ENCODE measurements around the gene HLCS. TPM values are rescaled to one million over a fixed set of nuclear protein-coding genes. Genes with fewer than 3 reads are reported as not detected.

Gene HLCS
- total RNA-seq, 2 donors from 2014 or later, result 40.9 to 41.8 TPM

DNA sequence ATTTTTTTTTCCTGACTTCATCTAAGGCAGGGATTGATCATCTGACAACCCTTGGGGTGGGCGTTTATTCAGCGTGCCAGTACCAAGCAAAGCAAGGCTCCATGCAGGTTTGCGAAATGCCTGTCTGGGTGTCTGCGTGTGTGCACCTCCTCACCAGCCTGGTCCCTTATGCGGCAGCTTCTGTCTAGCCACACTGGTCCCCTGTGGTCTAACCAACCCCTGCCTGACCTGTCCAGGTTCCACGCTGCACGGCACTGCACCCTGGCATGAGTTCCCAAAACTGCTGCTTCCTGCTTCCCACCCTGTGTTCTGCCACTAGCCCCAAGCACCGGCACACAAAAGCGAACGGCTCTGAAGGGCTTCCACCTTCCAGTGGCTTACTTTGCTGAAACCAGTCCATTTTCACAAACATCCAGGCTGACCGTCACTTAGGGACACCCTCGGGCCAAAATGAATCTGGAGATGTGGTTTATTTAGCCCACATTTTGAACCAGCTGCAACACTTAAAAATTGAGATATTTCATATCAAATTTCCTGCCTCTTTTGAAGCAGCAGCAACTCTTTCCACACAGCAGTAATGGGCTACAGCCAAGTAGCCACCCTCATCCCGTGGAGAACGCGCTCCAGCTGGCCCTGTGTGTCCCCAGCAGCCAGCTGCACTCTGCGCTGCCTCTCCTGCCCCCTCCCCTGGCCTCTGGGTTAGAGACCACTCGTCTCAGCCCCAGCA, 55.7 kb downstream of the HLCS start:
- WGBS, result 74% methylated on average over 17 of the region's 17 CpGs
- Histone ChIP-seq H3K36me3 (no peaks in the 10 kb centered on the region), H3K27me3 (replicated peaks; ENCODE audit: insufficient read depth) (no peaks in the 10 kb centered on the region), H3K27ac (no peak overlapping the region), H3K9me3 (no peaks in the 10 kb centered on the region), H3K4me3 (no peak overlapping the region), H3K4me1 (replicated peaks) (no peaks in the 10 kb centered on the region)
- TF ChIP-seq POLR2A (IDR thresholded peaks at IDR 0.05), result no peak
- no peak for TF ChIP-seq POLR2AphosphoS5 (IDR thresholded peaks at IDR 0.05)
- TF ChIP-seq, protein P1, sequence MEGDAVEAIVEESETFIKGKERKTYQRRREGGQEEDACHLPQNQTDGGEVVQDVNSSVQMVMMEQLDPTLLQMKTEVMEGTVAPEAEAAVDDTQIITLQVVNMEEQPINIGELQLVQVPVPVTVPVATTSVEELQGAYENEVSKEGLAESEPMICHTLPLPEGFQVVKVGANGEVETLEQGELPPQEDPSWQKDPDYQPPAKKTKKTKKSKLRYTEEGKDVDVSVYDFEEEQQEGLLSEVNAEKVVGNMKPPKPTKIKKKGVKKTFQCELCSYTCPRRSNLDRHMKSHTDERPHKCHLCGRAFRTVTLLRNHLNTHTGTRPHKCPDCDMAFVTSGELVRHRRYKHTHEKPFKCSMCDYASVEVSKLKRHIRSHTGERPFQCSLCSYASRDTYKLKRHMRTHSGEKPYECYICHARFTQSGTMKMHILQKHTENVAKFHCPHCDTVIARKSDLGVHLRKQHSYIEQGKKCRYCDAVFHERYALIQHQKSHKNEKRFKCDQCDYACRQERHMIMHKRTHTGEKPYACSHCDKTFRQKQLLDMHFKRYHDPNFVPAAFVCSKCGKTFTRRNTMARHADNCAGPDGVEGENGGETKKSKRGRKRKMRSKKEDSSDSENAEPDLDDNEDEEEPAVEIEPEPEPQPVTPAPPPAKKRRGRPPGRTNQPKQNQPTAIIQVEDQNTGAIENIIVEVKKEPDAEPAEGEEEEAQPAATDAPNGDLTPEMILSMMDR (IDR thresholded peaks at IDR 0.05), result no peak
- no peak for DNase-seq (ENCODE audit: low spot score)
- intact Hi-C loops (cut with DNase I), result no loop called here

DNA sequence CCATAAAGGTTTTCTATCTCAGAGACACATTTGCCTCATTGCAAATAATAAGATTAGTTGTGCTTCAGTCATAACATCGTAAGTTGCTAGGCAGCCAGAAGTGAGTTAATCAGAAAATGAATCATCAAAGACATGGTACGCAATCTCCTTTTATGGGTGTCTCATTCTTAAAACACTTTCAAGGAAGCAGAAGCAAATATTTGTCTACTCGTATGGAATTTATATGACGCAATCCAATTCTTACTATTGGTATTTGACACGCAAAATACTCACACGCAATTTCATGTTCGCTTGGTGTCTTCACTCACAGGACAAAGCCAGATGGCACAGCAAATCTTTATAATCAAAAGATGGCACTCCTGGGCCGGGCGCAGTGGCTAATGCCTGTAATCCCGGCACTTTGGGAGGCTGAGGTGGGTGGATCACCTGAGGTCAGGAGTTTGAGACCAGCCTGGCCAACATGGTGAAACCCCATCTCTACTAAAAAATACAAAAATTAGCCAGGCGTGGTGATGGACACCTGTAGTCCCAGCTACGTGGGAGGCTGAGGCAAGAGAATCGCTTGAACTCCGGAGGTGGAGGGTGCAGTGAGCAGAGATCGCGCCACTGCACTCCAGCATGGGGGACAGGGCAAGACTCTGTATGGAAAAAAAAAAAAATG, 56.4 kb downstream of the HLCS start:
- no peaks in the 10 kb centered on the region for H3K27me3 ChIP-seq (replicated peaks; ENCODE audit: insufficient read depth)
- no peaks in the 10 kb centered on the region for H3K4me1 ChIP-seq (replicated peaks)
- WGBS, result 76% methylated on average over 16 of the region's 16 CpGs
- no peaks in the 10 kb centered on the region for H3K9me3 ChIP-seq
- peak; percentile 49 for TF ChIP-seq POLR2AphosphoS5 (IDR thresholded peaks at IDR 0.05)
- TF ChIP-seq, protein P1 (IDR thresholded peaks at IDR 0.05), result no peak
- no peak overlapping the region for H3K4me3 ChIP-seq
- intact Hi-C loops (cut with DNase I), result no loop called here
- no peak overlapping the region for H3K27ac ChIP-seq
- no peak for DNase-seq (ENCODE audit: low spot score)
- no peaks in the 10 kb centered on the region for H3K36me3 ChIP-seq

DNA sequence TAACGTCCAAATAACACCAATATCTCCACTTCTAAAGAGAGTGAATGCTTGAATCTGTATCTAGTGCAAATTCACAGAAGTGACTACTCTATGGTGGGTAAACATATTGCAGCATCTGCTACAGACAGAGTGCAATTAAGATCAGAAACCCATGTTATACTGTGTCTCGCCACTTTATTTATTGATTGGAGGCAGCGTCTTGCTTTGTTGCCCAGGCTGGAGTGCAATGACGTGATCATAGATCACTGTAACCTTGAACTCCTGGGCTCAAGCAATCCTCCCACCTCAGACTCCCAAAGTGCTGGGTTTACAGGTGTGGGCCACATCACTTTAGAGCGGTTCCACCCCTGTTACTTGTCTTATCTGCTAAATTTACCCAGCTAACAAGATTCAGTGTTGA, 57.0 kb downstream of the HLCS start:
- Histone ChIP-seq H3K9me3 (no peaks in the 10 kb centered on the region), H3K27ac (no peak overlapping the region), H3K4me3 (no peak overlapping the region), H3K36me3 (no peaks in the 10 kb centered on the region), H3K4me1 (replicated peaks) (no peaks in the 10 kb centered on the region), H3K27me3 (replicated peaks; ENCODE audit: insufficient read depth) (no peaks in the 10 kb centered on the region)
- no peak for DNase-seq (ENCODE audit: low spot score)
- intact Hi-C loops (cut with DNase I), result no loop called here
- TF ChIP-seq POLR2AphosphoS5 (IDR thresholded peaks at IDR 0.05) (no peak), POLR2A (IDR thresholded peaks at IDR 0.05) (no peak)
- TF ChIP-seq, protein P1 (IDR thresholded peaks at IDR 0.05), result no peak
- WGBS, result 86% methylated on average over 5 of the region's 5 CpGs

DNA sequence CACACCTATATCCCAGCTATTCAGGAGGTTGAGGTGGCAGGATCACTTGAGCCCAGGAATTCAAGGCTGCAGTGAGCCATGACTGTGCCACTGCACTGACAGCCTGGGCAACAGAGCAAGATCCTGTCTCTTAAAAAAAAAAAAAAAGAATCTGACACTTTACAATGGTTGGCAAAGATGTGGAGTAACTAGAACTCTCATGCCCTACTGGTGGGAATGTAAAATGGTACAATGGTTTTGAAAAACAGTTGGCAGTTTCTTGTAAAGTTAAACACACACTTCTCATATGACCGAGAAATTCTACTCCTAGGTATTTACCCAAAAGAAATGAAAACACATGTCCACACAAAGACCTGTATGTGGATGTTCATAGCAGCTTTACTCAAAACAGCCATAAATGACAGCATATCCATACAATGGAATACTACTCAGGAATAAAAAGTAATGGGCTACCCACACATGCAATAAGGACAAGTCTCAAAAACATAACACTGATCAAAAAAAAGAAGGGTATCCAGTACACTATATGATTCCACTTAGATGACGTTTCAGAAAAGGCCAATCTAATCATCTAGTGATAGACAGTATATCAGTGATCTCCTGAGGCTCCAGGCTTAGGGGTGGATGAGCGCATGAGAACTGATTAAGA, 58.1 kb downstream of the HLCS start:
- Histone ChIP-seq H3K27ac (no peak overlapping the region), H3K36me3 (no peaks in the 10 kb centered on the region), H3K4me1 (replicated peaks) (no peaks in the 10 kb centered on the region), H3K27me3 (replicated peaks; ENCODE audit: insufficient read depth) (no peaks in the 10 kb centered on the region), H3K4me3 (no peak overlapping the region), H3K9me3 (no peaks in the 10 kb centered on the region)
- 89% methylated on average over 3 of the region's 3 CpGs for WGBS
- intact Hi-C loops (cut with DNase I), result no loop called here
- TF ChIP-seq POLR2AphosphoS5 (IDR thresholded peaks at IDR 0.05) (no peak), POLR2A (IDR thresholded peaks at IDR 0.05) (no peak)
- TF ChIP-seq, protein P1 (IDR thresholded peaks at IDR 0.05), result no peak
- DNase-seq (ENCODE audit: low spot score), result no peak

All from prostate gland (tissue), 2 donors.